Measurements from ENCODE around the gene APBB2. TPM values are rescaled to one million over a fixed set of nuclear protein-coding genes. Genes with fewer than 3 reads are reported as not detected.

APBB2 gene
- total and polyA plus RNA-seq, 7 experiments from 2014 or later, result 0.42 to 1.5 (median 0.59) TPM; not detected in 2

DNA sequence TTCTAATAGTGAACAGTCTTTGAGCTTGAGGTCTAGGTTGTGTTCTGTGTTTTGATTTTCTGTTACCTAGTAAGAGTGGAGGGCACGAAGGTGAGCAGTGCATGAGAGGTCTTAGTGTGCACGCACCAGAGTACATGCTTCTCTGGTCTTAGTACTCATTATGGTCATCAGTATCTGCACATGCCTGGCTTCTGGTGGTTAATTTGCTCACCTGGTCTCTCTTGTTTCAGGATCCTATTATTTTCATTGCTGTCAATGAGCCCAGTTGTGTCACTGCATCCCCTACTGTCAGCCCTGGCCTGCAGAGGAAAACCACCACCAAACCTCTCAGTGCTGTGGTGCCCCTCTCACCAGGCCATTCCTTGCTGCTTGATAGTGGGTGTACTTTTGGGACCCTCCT lies 409.7 kb downstream of the APBB2 start:
- H3K27ac Mint-ChIP-seq, result no peak overlapping the region
- Histone ChIP-seq H3K4me3 (ENCODE audit: low read length) (no peak overlapping the region), H3K36me3 (ENCODE audit: control insufficient read depth in 2 of 3, insufficient read depth in 3 of 3, low read length in 3 of 3) (no peaks in the 10 kb centered on the region), H3K27ac (ENCODE audit: low read depth, low read length) (no peak overlapping the region), H3K4me1 (ENCODE audit: control insufficient read depth in 2 of 2, insufficient read depth in 2 of 2, low read length in 2 of 2) (no peaks in the 10 kb centered on the region), H3K9me3 (ENCODE audit: control insufficient read depth in 2 of 3, low read length in 3 of 3) (no peaks in the 10 kb centered on the region), H3K27me3 (ENCODE audit: control insufficient read depth in 2 of 2, insufficient read depth in 2 of 2, low read length in 2 of 2) (no peaks in the 10 kb centered on the region)
- POLR2A ChIA-PET, result no interaction called here
- CTCF ChIA-PET, result no interaction called here
- H3K4me1 Mint-ChIP-seq, result no peaks in the 10 kb centered on the region
- H3K4me3 Mint-ChIP-seq, result no peak overlapping the region
- H3K36me3 Mint-ChIP-seq, result no peaks in the 10 kb centered on the region
- H3K9me3 Mint-ChIP-seq, result no peaks in the 10 kb centered on the region
- ATAC-seq, result no peak
- no peak for DNase-seq
- intact Hi-C loops (cut with micrococcal nuclease), result no loop called here
- H3K27me3 Mint-ChIP-seq, result peaks cover 0 to 8% (median 5%) of the 10 kb centered on the region in 5 donors

DNA sequence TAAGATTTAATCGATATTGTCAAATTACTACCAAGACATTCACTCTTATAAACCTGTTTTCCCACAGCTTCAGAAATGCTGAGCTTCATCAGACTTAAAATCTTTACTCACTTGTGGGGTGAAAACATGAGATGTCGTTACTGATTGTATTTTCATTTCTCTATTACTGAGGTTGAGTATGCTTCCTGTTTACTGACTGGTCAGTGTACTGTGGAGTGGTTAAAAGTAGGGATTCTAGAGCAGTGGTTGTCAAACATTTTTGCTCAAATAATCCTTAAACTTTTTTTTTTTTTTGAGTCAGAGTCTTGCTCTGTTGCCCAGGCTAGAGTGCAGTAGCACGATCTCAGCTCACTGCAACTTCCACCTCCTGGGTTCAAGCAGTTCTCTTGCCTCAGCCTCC lies 414.3 kb downstream of the APBB2 start:
- Mint-ChIP-seq H3K9me3 (no peaks in the 10 kb centered on the region), H3K36me3 (no peaks in the 10 kb centered on the region), H3K4me1 (no peaks in the 10 kb centered on the region), H3K27ac (no peak overlapping the region), H3K4me3 (no peak overlapping the region), H3K27me3 (peaks cover 0 to 3% (median 0%) of the 10 kb centered on the region in 5 donors)
- no peaks in the 10 kb centered on the region for H3K36me3 ChIP-seq (ENCODE audit: control insufficient read depth in 2 of 3, insufficient read depth in 3 of 3, low read length in 3 of 3)
- no peaks in the 10 kb centered on the region for H3K9me3 ChIP-seq (ENCODE audit: control insufficient read depth in 2 of 3, low read length in 3 of 3)
- no peaks in the 10 kb centered on the region for H3K27me3 ChIP-seq (ENCODE audit: control insufficient read depth in 2 of 2, insufficient read depth in 2 of 2, low read length in 2 of 2)
- H3K4me3 ChIP-seq (ENCODE audit: low read length), result no peak overlapping the region
- H3K27ac ChIP-seq (ENCODE audit: low read depth, low read length), result no peak overlapping the region
- intact Hi-C loops (cut with micrococcal nuclease), result no loop called here
- H3K4me1 ChIP-seq (ENCODE audit: control insufficient read depth in 2 of 2, insufficient read depth in 2 of 2, low read length in 2 of 2), result no peaks in the 10 kb centered on the region
- POLR2A ChIA-PET, result interaction anchor here (0.9 kb wide), 1 partner anchor 8 kb away, joined by 4 read pairs; no protein-coding TSS in a partner anchor
- ATAC-seq (no peak), DNase-seq (no peak)
- CTCF ChIA-PET, result no interaction called here

DNA sequence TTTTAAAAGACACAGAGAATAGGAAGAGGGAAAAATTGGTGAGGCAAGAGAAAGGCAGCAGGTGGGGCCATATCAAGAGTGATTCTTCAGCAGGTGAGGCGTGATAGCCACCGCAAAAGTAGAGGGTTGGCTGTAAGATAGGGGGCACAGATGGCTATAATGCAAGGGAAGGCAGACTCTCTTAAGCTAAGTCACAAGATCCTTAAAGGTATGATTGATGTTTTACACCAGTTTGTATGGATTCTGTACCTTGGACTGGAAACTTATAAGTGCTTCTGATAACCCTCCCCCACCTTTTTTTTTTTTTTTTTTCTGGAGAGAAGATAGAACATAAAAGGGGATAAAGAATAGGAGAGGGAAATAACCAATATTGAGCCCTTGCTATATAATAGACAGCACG lies 424.6 kb downstream of the APBB2 start:
- DNase-seq (no peak), ATAC-seq (no peak)

DNA sequence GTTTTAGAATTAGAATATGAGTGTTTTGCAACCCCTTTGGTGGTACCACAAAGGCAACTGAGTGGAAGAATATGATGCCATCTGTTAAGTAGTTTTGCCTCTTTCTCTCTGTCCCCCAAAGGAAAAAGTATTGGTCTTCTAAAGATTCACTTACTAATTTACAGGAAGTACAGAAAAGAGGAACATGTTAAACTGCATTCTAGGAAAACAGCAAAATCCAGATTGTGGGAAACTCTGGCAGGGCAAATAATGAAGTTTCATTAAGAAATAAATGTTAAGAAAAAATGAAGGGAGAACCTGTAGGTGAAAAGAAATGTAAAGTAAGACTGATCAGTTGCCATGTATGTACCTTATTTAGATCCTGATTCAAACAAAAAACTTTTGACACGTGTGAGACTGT lies 425.3 kb downstream of the APBB2 start:
- no peak overlapping the region for H3K27ac Mint-ChIP-seq
- H3K27me3 ChIP-seq (ENCODE audit: control insufficient read depth in 2 of 2, insufficient read depth in 2 of 2, low read length in 2 of 2), result no peaks in the 10 kb centered on the region
- H3K4me3 ChIP-seq (ENCODE audit: low read length), result no peak overlapping the region
- no peaks in the 10 kb centered on the region for H3K4me1 ChIP-seq (ENCODE audit: control insufficient read depth in 2 of 2, insufficient read depth in 2 of 2, low read length in 2 of 2)
- H3K9me3 Mint-ChIP-seq, result no peaks in the 10 kb centered on the region
- peaks cover 0 to 34% (median 15%) of the 10 kb centered on the region in 5 donors for H3K27me3 Mint-ChIP-seq
- CTCF ChIA-PET, result no interaction called here
- no peak for ATAC-seq
- POLR2A ChIA-PET, result no interaction called here
- H3K27ac ChIP-seq (ENCODE audit: low read depth, low read length), result no peak overlapping the region
- no peaks in the 10 kb centered on the region for H3K36me3 ChIP-seq (ENCODE audit: control insufficient read depth in 2 of 3, insufficient read depth in 3 of 3, low read length in 3 of 3)
- H3K36me3 Mint-ChIP-seq, result no peaks in the 10 kb centered on the region
- H3K4me1 Mint-ChIP-seq, result peaks cover 0 to 3% (median 0%) of the 10 kb centered on the region in 7 donors
- no peaks in the 10 kb centered on the region for H3K9me3 ChIP-seq (ENCODE audit: control insufficient read depth in 2 of 3, low read length in 3 of 3)
- no peak for DNase-seq
- intact Hi-C loops (cut with micrococcal nuclease), result no loop called here
- no peak overlapping the region for H3K4me3 Mint-ChIP-seq

More for the DNA sequence above, 424.6 kb downstream of the APBB2 start:
- ChIA-PET CTCF (no interaction called here), POLR2A (no interaction called here)
- no peaks in the 10 kb centered on the region for H3K9me3 Mint-ChIP-seq
- peaks cover 0 to 30% (median 11%) of the 10 kb centered on the region in 5 donors for H3K27me3 Mint-ChIP-seq
- no peak overlapping the region for H3K4me3 Mint-ChIP-seq
- no peaks in the 10 kb centered on the region for H3K9me3 ChIP-seq (ENCODE audit: control insufficient read depth in 2 of 3, low read length in 3 of 3)
- no peaks in the 10 kb centered on the region for H3K36me3 Mint-ChIP-seq
- H3K4me3 ChIP-seq (ENCODE audit: low read length), result no peak overlapping the region
- peaks cover 0 to 3% (median 0%) of the 10 kb centered on the region in 7 donors for H3K4me1 Mint-ChIP-seq
- no peaks in the 10 kb centered on the region for H3K27me3 ChIP-seq (ENCODE audit: control insufficient read depth in 2 of 2, insufficient read depth in 2 of 2, low read length in 2 of 2)
- intact Hi-C loops (cut with micrococcal nuclease), result no loop called here
- no peaks in the 10 kb centered on the region for H3K36me3 ChIP-seq (ENCODE audit: control insufficient read depth in 2 of 3, insufficient read depth in 3 of 3, low read length in 3 of 3)
- no peak overlapping the region for H3K27ac ChIP-seq (ENCODE audit: low read depth, low read length)
- H3K4me1 ChIP-seq (ENCODE audit: control insufficient read depth in 2 of 2, insufficient read depth in 2 of 2, low read length in 2 of 2), result no peaks in the 10 kb centered on the region
- H3K27ac Mint-ChIP-seq, result no peak overlapping the region

DNA sequence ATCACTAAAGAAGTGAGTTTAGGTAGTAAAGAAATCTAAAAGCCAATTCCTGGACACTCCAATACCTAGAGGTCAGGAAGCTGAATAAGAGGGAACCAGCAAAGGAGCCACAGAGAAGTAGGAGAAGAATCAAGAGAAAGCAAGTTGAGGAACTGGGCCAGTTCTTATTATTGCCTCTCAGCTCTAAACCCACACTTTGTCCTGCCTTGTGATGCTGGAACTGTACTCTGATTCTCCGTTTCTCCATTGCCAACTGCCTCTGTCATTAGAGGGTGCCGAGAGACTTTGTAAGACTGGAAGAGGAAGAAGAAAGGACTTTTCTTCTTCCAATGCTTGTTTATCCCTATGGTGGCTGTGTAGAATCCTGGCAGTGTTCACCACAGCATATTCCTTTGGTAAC lies 426.0 kb downstream of the APBB2 start:
- H3K4me3 Mint-ChIP-seq, result no peak overlapping the region
- Histone ChIP-seq H3K4me3 (ENCODE audit: low read length) (no peak overlapping the region), H3K27ac (ENCODE audit: low read depth, low read length) (no peak overlapping the region), H3K9me3 (ENCODE audit: control insufficient read depth in 2 of 3, low read length in 3 of 3) (no peaks in the 10 kb centered on the region), H3K36me3 (ENCODE audit: control insufficient read depth in 2 of 3, insufficient read depth in 3 of 3, low read length in 3 of 3) (no peaks in the 10 kb centered on the region), H3K4me1 (ENCODE audit: control insufficient read depth in 2 of 2, insufficient read depth in 2 of 2, low read length in 2 of 2) (no peaks in the 10 kb centered on the region), H3K27me3 (ENCODE audit: control insufficient read depth in 2 of 2, insufficient read depth in 2 of 2, low read length in 2 of 2) (no peaks in the 10 kb centered on the region)
- peaks cover 0 to 36% (median 15%) of the 10 kb centered on the region in 5 donors for H3K27me3 Mint-ChIP-seq
- ATAC-seq (no peak), DNase-seq (no peak)
- ChIA-PET POLR2A (no interaction called here), CTCF (no interaction called here)
- no peaks in the 10 kb centered on the region for H3K36me3 Mint-ChIP-seq
- peaks cover 0 to 3% (median 0%) of the 10 kb centered on the region in 7 donors for H3K4me1 Mint-ChIP-seq
- intact Hi-C loops (cut with micrococcal nuclease), result no loop called here
- no peak overlapping the region for H3K27ac Mint-ChIP-seq
- H3K9me3 Mint-ChIP-seq, result no peaks in the 10 kb centered on the region

DNA sequence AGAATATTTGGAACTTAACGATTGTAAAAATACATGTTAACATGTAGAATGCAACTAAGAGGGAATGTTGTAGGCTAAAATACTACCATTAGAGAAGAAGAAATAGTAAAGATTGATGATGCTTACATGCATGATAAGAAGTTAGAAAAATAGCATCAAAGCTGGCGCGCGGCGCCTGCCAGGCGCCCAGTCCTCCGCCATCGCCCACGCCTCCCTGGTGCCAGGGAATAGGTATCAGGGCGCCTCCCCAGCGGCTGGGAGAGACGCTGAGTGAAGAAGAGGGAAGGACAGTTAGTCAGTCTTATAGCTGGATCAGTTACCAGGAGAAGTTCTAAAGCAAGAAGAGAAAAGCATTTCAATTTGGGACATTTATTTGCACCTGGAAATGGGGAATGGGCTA lies 428.6 kb downstream of the APBB2 start:
- Mint-ChIP-seq H3K27ac (no peak overlapping the region), H3K4me3 (no peak overlapping the region), H3K27me3 (peaks cover 0 to 38% (median 15%) of the 10 kb centered on the region in 5 donors), H3K36me3 (no peaks in the 10 kb centered on the region), H3K9me3 (no peaks in the 10 kb centered on the region), H3K4me1 (peaks cover 0 to 3% (median 0%) of the 10 kb centered on the region in 7 donors)
- Histone ChIP-seq H3K36me3 (ENCODE audit: control insufficient read depth in 2 of 3, insufficient read depth in 3 of 3, low read length in 3 of 3) (no peaks in the 10 kb centered on the region), H3K27ac (ENCODE audit: low read depth, low read length) (no peak overlapping the region), H3K4me1 (ENCODE audit: control insufficient read depth in 2 of 2, insufficient read depth in 2 of 2, low read length in 2 of 2) (no peaks in the 10 kb centered on the region), H3K27me3 (ENCODE audit: control insufficient read depth in 2 of 2, insufficient read depth in 2 of 2, low read length in 2 of 2) (no peaks in the 10 kb centered on the region), H3K9me3 (ENCODE audit: control insufficient read depth in 2 of 3, low read length in 3 of 3) (no peaks in the 10 kb centered on the region), H3K4me3 (ENCODE audit: low read length) (no peak overlapping the region)
- CTCF ChIA-PET, result no interaction called here
- POLR2A ChIA-PET, result no interaction called here
- no peak for ATAC-seq
- no peak for DNase-seq
- intact Hi-C loops (cut with micrococcal nuclease), result no loop called here

DNA sequence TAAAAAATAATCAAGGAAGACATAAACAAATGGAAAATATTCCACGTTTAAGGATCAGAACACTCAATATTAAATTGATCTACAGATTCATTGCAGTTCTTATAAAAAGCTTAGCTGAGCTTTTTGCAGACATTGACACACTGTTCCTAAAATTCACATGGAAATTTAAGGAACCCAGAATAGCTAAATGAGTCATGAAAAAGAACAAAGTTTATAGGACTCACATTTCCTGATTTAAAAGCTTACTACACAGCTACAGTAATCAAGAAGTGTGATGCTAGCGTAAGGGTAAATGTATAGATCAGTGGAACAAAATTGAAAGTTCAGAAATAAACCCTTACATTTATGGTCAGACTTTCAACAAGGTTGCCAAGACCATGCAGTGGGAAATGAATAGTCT lies 431.5 kb downstream of the APBB2 start:
- intact Hi-C loops (cut with micrococcal nuclease), result no loop called here
- CTCF ChIA-PET, result no interaction called here
- no peak overlapping the region for H3K27ac Mint-ChIP-seq

More for the DNA sequence above, 431.5 kb downstream of the APBB2 start:
- no peak overlapping the region for H3K27ac ChIP-seq (ENCODE audit: low read depth, low read length)
- H3K4me3 ChIP-seq (ENCODE audit: low read length), result no peak overlapping the region
- no peaks in the 10 kb centered on the region for H3K27me3 ChIP-seq (ENCODE audit: control insufficient read depth in 2 of 2, insufficient read depth in 2 of 2, low read length in 2 of 2)
- peaks cover 0 to 3% (median 3%) of the 10 kb centered on the region in 5 donors for H3K36me3 Mint-ChIP-seq
- H3K4me1 ChIP-seq (ENCODE audit: control insufficient read depth in 2 of 2, insufficient read depth in 2 of 2, low read length in 2 of 2), result no peaks in the 10 kb centered on the region
- peaks cover 0 to 8% (median 3%) of the 10 kb centered on the region in 11 donors for H3K9me3 Mint-ChIP-seq
- POLR2A ChIA-PET, result no interaction called here
- H3K9me3 ChIP-seq (ENCODE audit: control insufficient read depth in 2 of 3, low read length in 3 of 3), result no peaks in the 10 kb centered on the region
- no peak overlapping the region for H3K4me3 Mint-ChIP-seq
- no peaks in the 10 kb centered on the region for H3K36me3 ChIP-seq (ENCODE audit: control insufficient read depth in 2 of 3, insufficient read depth in 3 of 3, low read length in 3 of 3)
- DNase-seq (no peak), ATAC-seq (no peak)
- H3K27me3 Mint-ChIP-seq, result peaks cover 0 to 29% (median 17%) of the 10 kb centered on the region in 5 donors
- H3K4me1 Mint-ChIP-seq, result peaks cover 0 to 1% (median 0%) of the 10 kb centered on the region in 7 donors

Data from naive thymus-derived CD4-positive, alpha-beta T cell (primary cell).